K562 (cell line): ENCODE measurements around the gene BTF3L4. TPM values are rescaled to one million over a fixed set of nuclear protein-coding genes. Genes with fewer than 3 reads are reported as not detected.
A peak's percentile ranks its signal among the peaks of the same experiment; 100 is the strongest.

Experiments used
- ATAC-seq: fragments of 200-7000 bp; cut with Tn5 transposase; 3 replicates; pipeline ENCODE4 v1.9.1; 2020; ENCODE audit warnings: moderate library complexity
- BruUV-seq: library from RNA; stranded (reverse); fragments of 400-500 nt; replicated peaks from 2 replicates; lab custom pipeline; 2021; lab: Mats Ljungman, UMichigan
- CTCF ChIA-PET: fragments of 300-600 bp; formaldehyde crosslinking; extraction: SDS; loops from one replicate; lab custom pipeline; 2021; ENCODE audit warnings: low intra/inter-chr PET ratio; lab: Yijun Ruan, JAX
- POLR2A ChIA-PET: fragments of 300-600, 350-650 bp; sonication (Branson Sonifier 250); formaldehyde crosslinking; extraction: SDS; loops from one replicate; lab custom pipeline; 2021; ENCODE audit warnings: antibody characterized with exemption, inconsistent platforms; lab: Yijun Ruan, JAX
- DNase-seq, 4 experiments: peaks; one replicate each; pipeline versions ENCODE4 v3.0.0 to v3.0.0-alpha.2; 2011 to 2018; ENCODE audit warnings: low spot score in 3 of 4, mixed read lengths in 3 of 4; ENCODE audit errors: extremely low read depth in 1 of 4
- FAIRE-seq: peaks from 2 replicates; lab custom pipeline; 2011; peaks lifted over from hg19 to GRCh38; lab: Jason Lieb, UNC
- H2AFZ ChIP-seq: 2 replicates; pipeline ENCODE4 v1.6.0; 2011; ENCODE audit warnings: low read depth, low read length, control low read depth, inconsistent platforms
- H3K27ac ChIP-seq: fragments of 200-600 bp; 3 replicates; pipeline ENCODE4 v1.8.0; 2011; ENCODE audit warnings: low read depth, mild to moderate bottlenecking, control low read depth, inconsistent platforms, low read length, moderate library complexity, mixed read lengths; ENCODE audit errors: extremely low read depth
- H3K27me3 ChIP-seq, 2 experiments: fragments of 300-600 bp in 1 of 2; 2 replicates in 1 of 2; 3 replicates in 1 of 2; pipeline versions ENCODE4 v1.6.0 to v1.8.0; 2011; ENCODE audit warnings: inconsistent platforms in 2 of 2, low read length in 2 of 2, mild to moderate bottlenecking in 1 of 2, mixed read lengths in 1 of 2, moderate library complexity in 1 of 2; ENCODE audit not compliant: control insufficient read depth in 2 of 2, insufficient read depth in 2 of 2
- H3K36me3 ChIP-seq: fragments of 300-600 bp; 3 replicates; pipeline ENCODE4 v1.8.0; 2011; ENCODE audit warnings: mild to moderate bottlenecking, low read length, inconsistent platforms; ENCODE audit not compliant: control insufficient read depth, insufficient read depth
- H3K4me1 ChIP-seq, 2 experiments: fragments of 200-600 bp in 1 of 2; replicated peaks in 1 of 2; 2 replicates in 1 of 2; 3 replicates in 1 of 2; pipeline versions ENCODE4 v1.5.1 to v1.8.0; 2011; ENCODE audit warnings: inconsistent platforms in 2 of 2, low read length in 2 of 2, mild to moderate bottlenecking in 1 of 2, mixed read lengths in 1 of 2, moderate library complexity in 1 of 2; ENCODE audit not compliant: control insufficient read depth in 2 of 2, insufficient read depth in 2 of 2
- H3K4me2 ChIP-seq: 2 replicates; pipeline ENCODE4 v1.6.1; 2011; ENCODE audit warnings: low read length, control low read depth, inconsistent platforms, mixed read lengths; ENCODE audit not compliant: insufficient read depth
- H3K4me3 ChIP-seq: fragments of 200-600 bp; sonication (generic), shearing (Covaris generic); 2 replicates; pipeline ENCODE4 v1.5.1; 2016; ENCODE audit warnings: control low read depth, inconsistent platforms
- H3K79me2 ChIP-seq: fragments of 200-600 bp; 3 replicates; pipeline ENCODE4 v1.8.0; 2011; ENCODE audit warnings: low read length, inconsistent platforms; ENCODE audit not compliant: control insufficient read depth, insufficient read depth
- H3K9ac ChIP-seq, 2 experiments: 2 replicates each; pipeline versions ENCODE4 v1.6.0 to v1.6.1; 2011; ENCODE audit warnings: low read depth in 2 of 2, low read length in 2 of 2, control low read depth in 1 of 2, inconsistent platforms in 1 of 2, mild to moderate bottlenecking in 1 of 2, mixed read lengths in 1 of 2; ENCODE audit not compliant: insufficient read depth in 1 of 2
- H3K9me1 ChIP-seq: one replicate; pipeline ENCODE4 v1.6.0; 2011; ENCODE audit warnings: inconsistent platforms, mild to moderate bottlenecking, low read length, moderate library complexity; ENCODE audit not compliant: control insufficient read depth, insufficient read depth
- H3K9me3 ChIP-seq: replicated peaks from 2 replicates; pipeline ENCODE4 v1.5.1; 2011; ENCODE audit warnings: low read depth, low read length, inconsistent platforms; ENCODE audit not compliant: control insufficient read depth, insufficient read depth
- H4K20me1 ChIP-seq: replicated peaks from 2 replicates; pipeline ENCODE4 v1.6.1; 2011; ENCODE audit warnings: low read length, inconsistent platforms, mixed read lengths; ENCODE audit not compliant: control insufficient read depth, insufficient read depth
- ASH1L ChIP-seq: fragments of 450-650 bp; IDR thresholded peaks from 2 replicates; pipeline ENCODE4 v1.6.1; 2018; ENCODE audit warnings: borderline replicate concordance, mild to moderate bottlenecking, low read depth; ENCODE audit not compliant: partially characterized antibody
- EGR1 ChIP-seq: fragments of 450-650 bp; conservative IDR thresholded peaks from 2 replicates; pipeline ENCODE4 v1.6.1; 2017; ENCODE audit warnings: mild to moderate bottlenecking
- ETS2 ChIP-seq: IDR thresholded peaks from 2 replicates; pipeline ENCODE4 v1.6.1; 2016; ENCODE audit warnings: borderline replicate concordance, missing genetic modification characterization, mild to moderate bottlenecking, moderate library complexity, missing compliant biosample characterization; ENCODE audit not compliant: poor library complexity, severe bottlenecking
- GTF2F1 ChIP-seq: IDR thresholded peaks from 2 replicates; pipeline ENCODE4 v1.6.1; 2011; ENCODE audit warnings: low read depth, low read length, improper control_type of control experiment
- SRF ChIP-seq, 2 experiments: fragments of 250-450, 450-650 bp in 1 of 2; sonication (Bioruptor Pico) in 1 of 2; sonication (generic) in 1 of 2; formaldehyde crosslinking; IDR thresholded peaks; 2 replicates each; pipeline versions ENCODE4 v1.5.0 to v1.5.1; 2020 to 2022; ENCODE audit warnings: mild to moderate bottlenecking in 1 of 2, missing genetic modification reagents in 1 of 2
- STAG1 ChIP-seq: sonication (generic); formaldehyde crosslinking; IDR thresholded peaks from 2 replicates; pipeline ENCODE4 v1.5.0; 2020; ENCODE audit warnings: missing genetic modification reagents, borderline replicate concordance
- THRAP3 ChIP-seq: fragments of 450-650 bp; IDR thresholded peaks from 2 replicates; pipeline ENCODE4 v1.6.1; 2016; ENCODE audit warnings: mild to moderate bottlenecking, inconsistent platforms, borderline replicate concordance
- XRCC5 ChIP-seq: fragments of 200-400 bp; formaldehyde crosslinking; IDR thresholded peaks from 2 replicates; pipeline ENCODE4 v1.6.1; 2017; ENCODE audit warnings: low read depth, mild to moderate bottlenecking, low read length
- ZNF239 ChIP-seq: fragments of 250-450 bp; sonication (Bioruptor Pico); IDR thresholded peaks from 2 replicates; pipeline ENCODE4 v1.4.0; 2020; ENCODE audit warnings: mild to moderate bottlenecking
- WGBS: fragments of 100-300 bp; shearing (Covaris generic); methylation state at CpG from one replicate; pipeline ENCODE4 v1.1.6; 2016; ENCODE audit warnings: low coverage, mixed read lengths; ENCODE audit not compliant: insufficient coverage; ENCODE audit errors: missing lambda C conversion rate; 5-methylcytosine and 5-hydroxymethylcytosine counted together
- in situ Hi-C: fragments of 300-500 bp; cut with MboI; formaldehyde crosslinking; loops from 4 replicates; pipeline ENCODE4 v1.15.0; 2018; ENCODE audit warnings: inconsistent platforms, mixed read lengths
- intact Hi-C: fragments of 100-400 bp; cut with micrococcal nuclease; formaldehyde crosslinking; loops from 2 replicates; pipeline ENCODE4 v1.14.2; 2022
- polyA plus RNA-seq, 8 experiments: library from polyadenylated mRNA; depleted of rRNA in 4 of 8; stranded (reverse) in 5 of 8; unstranded in 3 of 8; fragments of >200 nt; fragmentation: Nextera tagmentation in 2 of 8; fragmentation: Illumina TruSeq in 1 of 8; extraction: Ambion mirVana in 2 of 8; extraction: Trizol in 1 of 8; gene quantifications; 2 replicates each; pipeline versions ENCODE4 v1.2.1 to v1.2.3, GENCODE V29; 2011 to 2014; ENCODE audit warnings: inconsistent platforms in 1 of 8, missing spikeins in 1 of 8
- total RNA-seq, 7 experiments: library from RNA; depleted of rRNA in 6 of 7; stranded (reverse); fragments of >200 nt in 6 of 7; fragmentation: Illumina TruSeq in 2 of 7; extraction: Trizol in 2 of 7; gene quantifications; 2 replicates each; pipeline versions ENCODE4 v1.2.1 to v1.2.3, GENCODE V29; 2011 to 2021; ENCODE audit warnings: low replicate concordance in 1 of 7
- TF ChIP-seq, protein P1 (sequence below): fragments of 250-450 bp; sonication (Bioruptor Pico); IDR thresholded peaks from 2 replicates; pipeline ENCODE4 v1.4.0; 2020; ENCODE audit warnings: mild to moderate bottlenecking, moderate library complexity, borderline replicate concordance
- TF ChIP-seq, protein P2 (sequence below): sonication (generic); formaldehyde crosslinking; IDR thresholded peaks from 2 replicates; pipeline ENCODE4 v1.8.1; 2023; ENCODE audit warnings: mild to moderate bottlenecking, missing genetic modification reagents
- TF ChIP-seq, protein P3 (sequence below): fragments of 250-450 bp; sonication (Bioruptor Pico); IDR thresholded peaks from 2 replicates; pipeline ENCODE4 v1.5.1; 2021; ENCODE audit warnings: mild to moderate bottlenecking
- TF ChIP-seq, protein P4 (sequence below): fragments of 250-450 bp; sonication (Bioruptor Pico); IDR thresholded peaks from 2 replicates; pipeline ENCODE4 v1.8.0; 2022; ENCODE audit warnings: moderate library complexity, mild to moderate bottlenecking, inconsistent platforms

Gene BTF3L4
- total and polyA plus RNA-seq, 9 of the 15 experiments (the other 6 are each of a cell fraction or from before 2014, with no cell fraction given) = 40.1 to 106 (median 88.8) TPM

DNA sequence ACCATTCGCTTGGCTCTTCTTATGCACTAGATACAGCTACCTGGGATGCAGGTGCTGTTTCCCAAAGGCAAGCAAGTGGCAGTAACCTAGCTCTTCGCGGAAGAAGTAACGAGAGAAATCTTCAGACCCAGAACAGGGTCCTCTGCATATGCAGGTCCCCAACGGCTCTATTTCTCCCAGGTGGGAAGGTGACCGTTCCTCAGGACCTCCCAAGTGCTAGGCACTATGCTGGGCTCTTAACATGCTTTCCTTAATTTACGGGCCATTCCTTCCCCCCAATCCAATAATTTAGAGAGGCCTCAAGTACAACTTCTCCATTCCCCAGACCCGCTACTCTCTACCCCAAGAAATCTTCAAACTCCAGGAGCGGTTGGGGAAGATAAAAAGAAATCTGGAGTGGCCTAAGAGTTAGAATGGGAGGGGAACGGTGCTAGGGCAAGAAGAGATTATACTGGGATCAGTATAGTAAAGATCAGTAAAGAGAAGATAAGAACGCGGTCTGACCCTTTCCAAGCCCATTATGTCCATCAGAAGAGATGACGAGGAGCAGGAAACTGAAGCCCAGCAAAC lies 1.5 kb upstream of the BTF3L4 start:
- FAIRE-seq (no peak), DNase-seq (no peak), ATAC-seq (no peak)
- peak overlapping the region; percentile 99 for H3K4me2 ChIP-seq
- H2AFZ ChIP-seq = peak overlapping the region; percentile 86
- POLR2A ChIA-PET = interaction anchor here (0.7 to 3.8 kb wide), 8 partner anchors 9 to 178 kb away, joined by 3 to 32 read pairs (median 4); partner anchors contain the start of gene KTI12
- CTCF ChIA-PET = interaction anchor here (0.6 kb wide), 1 partner anchor 358 kb away, joined by 3 read pairs; no protein-coding TSS in a partner anchor
- peak overlapping the region; percentile 87 to 93 for H3K9ac ChIP-seq
- intact Hi-C loops (loop anchor here (1.0 to 5.0 kb wide), 2 partner anchors 22 to 498 kb away; partner anchors contain the start of gene TUT4), in situ Hi-C loops (no loop called here)
- H3K79me2 ChIP-seq = peaks cover 65% of the 10 kb centered on the region
- peak overlapping the region; percentile 94 for H3K27ac ChIP-seq
- H3K9me1 ChIP-seq = no peaks in the 10 kb centered on the region
- BruUV-seq = no TSS peak
- peaks cover 5 to 16% of the 10 kb centered on the region in 2 experiments for H3K4me1 ChIP-seq
- H3K4me3 ChIP-seq = peak overlapping the region; percentile 83
- 4% methylated on average over 11 of the region's 13 CpGs for WGBS
- no peaks in the 10 kb centered on the region for H3K9me3 ChIP-seq
- no peaks in the 10 kb centered on the region; a peak in 1 of 5 replicates for H3K27me3 ChIP-seq
- peaks cover 36% of the 10 kb centered on the region; the same call in 1 of the 3 replicates for H3K36me3 ChIP-seq
- no peaks in the 10 kb centered on the region for H4K20me1 ChIP-seq
- TF ChIP-seq, protein P1, sequence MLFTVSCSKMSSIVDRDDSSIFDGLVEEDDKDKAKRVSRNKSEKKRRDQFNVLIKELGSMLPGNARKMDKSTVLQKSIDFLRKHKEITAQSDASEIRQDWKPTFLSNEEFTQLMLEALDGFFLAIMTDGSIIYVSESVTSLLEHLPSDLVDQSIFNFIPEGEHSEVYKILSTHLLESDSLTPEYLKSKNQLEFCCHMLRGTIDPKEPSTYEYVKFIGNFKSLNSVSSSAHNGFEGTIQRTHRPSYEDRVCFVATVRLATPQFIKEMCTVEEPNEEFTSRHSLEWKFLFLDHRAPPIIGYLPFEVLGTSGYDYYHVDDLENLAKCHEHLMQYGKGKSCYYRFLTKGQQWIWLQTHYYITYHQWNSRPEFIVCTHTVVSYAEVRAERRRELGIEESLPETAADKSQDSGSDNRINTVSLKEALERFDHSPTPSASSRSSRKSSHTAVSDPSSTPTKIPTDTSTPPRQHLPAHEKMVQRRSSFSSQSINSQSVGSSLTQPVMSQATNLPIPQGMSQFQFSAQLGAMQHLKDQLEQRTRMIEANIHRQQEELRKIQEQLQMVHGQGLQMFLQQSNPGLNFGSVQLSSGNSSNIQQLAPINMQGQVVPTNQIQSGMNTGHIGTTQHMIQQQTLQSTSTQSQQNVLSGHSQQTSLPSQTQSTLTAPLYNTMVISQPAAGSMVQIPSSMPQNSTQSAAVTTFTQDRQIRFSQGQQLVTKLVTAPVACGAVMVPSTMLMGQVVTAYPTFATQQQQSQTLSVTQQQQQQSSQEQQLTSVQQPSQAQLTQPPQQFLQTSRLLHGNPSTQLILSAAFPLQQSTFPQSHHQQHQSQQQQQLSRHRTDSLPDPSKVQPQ (CRISPR knock-in tag) = no peak
- TF ChIP-seq GTF2F1 = no peak
- no peak for TF ChIP-seq ZNF239
- TF ChIP-seq ETS2 (tag) = no peak
- no peak for TF ChIP-seq STAG1 (CRISPR knock-in tag)
- TF ChIP-seq ASH1L = no peak
- TF ChIP-seq, protein P2, sequence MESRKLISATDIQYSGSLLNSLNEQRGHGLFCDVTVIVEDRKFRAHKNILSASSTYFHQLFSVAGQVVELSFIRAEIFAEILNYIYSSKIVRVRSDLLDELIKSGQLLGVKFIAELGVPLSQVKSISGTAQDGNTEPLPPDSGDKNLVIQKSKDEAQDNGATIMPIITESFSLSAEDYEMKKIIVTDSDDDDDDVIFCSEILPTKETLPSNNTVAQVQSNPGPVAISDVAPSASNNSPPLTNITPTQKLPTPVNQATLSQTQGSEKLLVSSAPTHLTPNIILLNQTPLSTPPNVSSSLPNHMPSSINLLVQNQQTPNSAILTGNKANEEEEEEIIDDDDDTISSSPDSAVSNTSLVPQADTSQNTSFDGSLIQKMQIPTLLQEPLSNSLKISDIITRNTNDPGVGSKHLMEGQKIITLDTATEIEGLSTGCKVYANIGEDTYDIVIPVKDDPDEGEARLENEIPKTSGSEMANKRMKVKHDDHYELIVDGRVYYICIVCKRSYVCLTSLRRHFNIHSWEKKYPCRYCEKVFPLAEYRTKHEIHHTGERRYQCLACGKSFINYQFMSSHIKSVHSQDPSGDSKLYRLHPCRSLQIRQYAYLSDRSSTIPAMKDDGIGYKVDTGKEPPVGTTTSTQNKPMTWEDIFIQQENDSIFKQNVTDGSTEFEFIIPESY (CRISPR knock-in tag) = no peak
- TF ChIP-seq, protein P3, sequence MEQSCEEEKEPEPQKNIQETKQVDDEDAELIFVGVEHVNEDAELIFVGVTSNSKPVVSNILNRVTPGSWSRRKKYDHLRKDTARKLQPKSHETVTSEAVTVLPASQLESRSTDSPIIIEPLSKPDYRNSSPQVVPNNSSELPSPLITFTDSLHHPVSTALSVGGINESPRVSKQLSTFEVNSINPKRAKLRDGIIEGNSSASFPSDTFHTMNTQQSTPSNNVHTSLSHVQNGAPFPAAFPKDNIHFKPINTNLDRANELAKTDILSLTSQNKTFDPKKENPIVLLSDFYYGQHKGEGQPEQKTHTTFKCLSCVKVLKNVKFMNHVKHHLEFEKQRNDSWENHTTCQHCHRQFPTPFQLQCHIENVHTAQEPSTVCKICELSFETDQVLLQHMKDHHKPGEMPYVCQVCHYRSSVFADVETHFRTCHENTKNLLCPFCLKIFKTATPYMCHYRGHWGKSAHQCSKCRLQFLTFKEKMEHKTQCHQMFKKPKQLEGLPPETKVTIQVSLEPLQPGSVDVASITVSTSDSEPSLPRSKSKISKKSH (CRISPR knock-in tag) = no peak
- no peak for TF ChIP-seq XRCC5
- TF ChIP-seq, protein P4, sequence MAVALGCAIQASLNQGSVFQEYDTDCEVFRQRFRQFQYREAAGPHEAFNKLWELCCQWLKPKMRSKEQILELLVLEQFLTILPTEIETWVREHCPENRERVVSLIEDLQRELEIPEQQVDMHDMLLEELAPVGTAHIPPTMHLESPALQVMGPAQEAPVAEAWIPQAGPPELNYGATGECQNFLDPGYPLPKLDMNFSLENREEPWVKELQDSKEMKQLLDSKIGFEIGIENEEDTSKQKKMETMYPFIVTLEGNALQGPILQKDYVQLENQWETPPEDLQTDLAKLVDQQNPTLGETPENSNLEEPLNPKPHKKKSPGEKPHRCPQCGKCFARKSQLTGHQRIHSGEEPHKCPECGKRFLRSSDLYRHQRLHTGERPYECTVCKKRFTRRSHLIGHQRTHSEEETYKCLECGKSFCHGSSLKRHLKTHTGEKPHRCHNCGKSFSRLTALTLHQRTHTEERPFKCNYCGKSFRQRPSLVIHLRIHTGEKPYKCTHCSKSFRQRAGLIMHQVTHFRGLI (CRISPR knock-in tag) = no peak
- no peak for TF ChIP-seq EGR1
- 0 out of 4 replicates have a peak, but pooled peaks of 1 of the 2 experiments have one; percentile 38 for TF ChIP-seq SRF (CRISPR knock-in tag; IDR thresholded peaks at IDR 0.05)
- peak; percentile 38; the same call in 1 of the 2 replicates for TF ChIP-seq THRAP3
